Limb (tissue), 2 donors: Measurements from ENCODE around the gene LYZL1.
"Not testable (repeated sequence)": the region's sequence is repeated elsewhere in the genome, so short reads cannot be mapped to it uniquely, and the experiment has no call there.

Experiments used
- DNase-seq, 2 donors: peaks; one replicate each; pipeline ENCODE4 v3.0.0-alpha.2; 2016; ENCODE audit errors: extremely low spot score in 2 of 2

The LYZL1 gene

GRCh38 chr10:29288906-29289305 is at the start of gene LYZL1:
Gene LYZL1, plus strand, starts transcription at chr10:29289070. Its CDS starts 2,798 bp downstream, at chr10:29291868.
- DNase-seq, result not testable (repeated sequence)

- no peak for DNase-seq
Observed at GRCh38 chr10:29239569-29240472, 49.0 kb upstream of the LYZL1 start.

GRCh38 chr10:29240986-29241660 is 47.7 kb upstream of the LYZL1 start:
- DNase-seq, result peak in 1 of 2 donors; percentile 45

GRCh38 chr10:29241925-29242324 is 46.9 kb upstream of the LYZL1 start:
- no peak for DNase-seq

GRCh38 chr10:29243066-29243465 is 45.8 kb upstream of the LYZL1 start:
- DNase-seq, result no peak

- DNase-seq, result no peak
Observed at GRCh38 chr10:29243750-29244149, 45.1 kb upstream of the LYZL1 start.

GRCh38 chr10:29244978-29245377 is 43.9 kb upstream of the LYZL1 start:
- DNase-seq, result no peak

GRCh38 chr10:29245476-29245875 is 43.4 kb upstream of the LYZL1 start:
- DNase-seq, result peak; percentile 44 to 52

GRCh38 chr10:29246449-29246848 is 42.4 kb upstream of the LYZL1 start:
- no peak for DNase-seq

GRCh38 chr10:29248158-29248557 is 40.7 kb upstream of the LYZL1 start:
- DNase-seq, result no peak

- no peak for DNase-seq
Observed at GRCh38 chr10:29249018-29249417, 39.9 kb upstream of the LYZL1 start.

- DNase-seq, result no peak
Observed at GRCh38 chr10:29250066-29250465, 38.8 kb upstream of the LYZL1 start.

- DNase-seq, result peak; percentile 45 to 66
Observed at GRCh38 chr10:29252811-29253689, 35.8 kb upstream of the LYZL1 start.

GRCh38 chr10:29253690-29254029 is 35.2 kb upstream of the LYZL1 start:
- no peak for DNase-seq

GRCh38 chr10:29254123-29255046 is 34.5 kb upstream of the LYZL1 start:
- no peak for DNase-seq

GRCh38 chr10:29255104-29255503 is 33.8 kb upstream of the LYZL1 start:
- no peak for DNase-seq

- no peak for DNase-seq
Observed at GRCh38 chr10:29256019-29256418, 32.9 kb upstream of the LYZL1 start.

- no peak for DNase-seq
Observed at GRCh38 chr10:29256586-29256985, 32.3 kb upstream of the LYZL1 start.

GRCh38 chr10:29257106-29257783 is 31.6 kb upstream of the LYZL1 start:
- DNase-seq, result peak; percentile 43 to 71

- DNase-seq, result no peak
Observed at GRCh38 chr10:29257784-29258135, 31.1 kb upstream of the LYZL1 start.
